Measurements from ENCODE around the gene TBC1D8. TPM values are rescaled to one million over a fixed set of nuclear protein-coding genes. Genes with fewer than 3 reads are reported as not detected.

Gene TBC1D8
- total RNA-seq, 1 donor from 2014 or later, result 3.9 TPM

DNA sequence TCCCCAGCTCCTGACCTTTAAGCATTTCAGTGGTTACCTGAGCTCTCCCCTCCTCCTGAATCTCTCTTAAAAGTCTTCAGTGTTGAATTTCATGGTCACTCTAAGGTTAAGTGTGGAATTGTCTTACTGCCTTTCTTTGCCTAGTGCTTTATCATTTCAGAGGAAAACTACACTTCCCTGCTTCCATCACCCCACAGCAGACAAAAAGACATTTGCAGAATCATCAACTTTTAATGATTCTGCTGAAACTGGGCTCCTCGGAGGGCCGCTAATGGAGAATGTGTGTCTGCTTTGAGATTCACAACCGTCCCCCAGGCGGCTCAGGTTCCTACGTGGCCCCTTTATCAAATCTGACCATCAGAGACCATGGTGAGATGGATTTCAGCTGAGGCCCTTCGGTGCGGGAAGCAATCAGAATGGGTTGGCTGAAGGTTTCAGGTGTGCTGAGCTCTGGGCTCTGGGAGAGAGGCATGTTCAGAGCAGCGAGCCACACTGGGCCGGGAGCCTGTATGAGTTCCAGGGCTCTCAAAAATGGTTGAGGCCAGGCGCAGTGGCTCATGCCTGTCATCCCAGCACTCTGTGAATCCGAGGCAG, 41.9 kb upstream of the TBC1D8 start:
- TF ChIP-seq EZH2phosphoT487 (IDR thresholded peaks at IDR 0.05) (no peak), EZH2 (IDR thresholded peaks at IDR 0.05) (no peak)
- TF ChIP-seq, protein P1, sequence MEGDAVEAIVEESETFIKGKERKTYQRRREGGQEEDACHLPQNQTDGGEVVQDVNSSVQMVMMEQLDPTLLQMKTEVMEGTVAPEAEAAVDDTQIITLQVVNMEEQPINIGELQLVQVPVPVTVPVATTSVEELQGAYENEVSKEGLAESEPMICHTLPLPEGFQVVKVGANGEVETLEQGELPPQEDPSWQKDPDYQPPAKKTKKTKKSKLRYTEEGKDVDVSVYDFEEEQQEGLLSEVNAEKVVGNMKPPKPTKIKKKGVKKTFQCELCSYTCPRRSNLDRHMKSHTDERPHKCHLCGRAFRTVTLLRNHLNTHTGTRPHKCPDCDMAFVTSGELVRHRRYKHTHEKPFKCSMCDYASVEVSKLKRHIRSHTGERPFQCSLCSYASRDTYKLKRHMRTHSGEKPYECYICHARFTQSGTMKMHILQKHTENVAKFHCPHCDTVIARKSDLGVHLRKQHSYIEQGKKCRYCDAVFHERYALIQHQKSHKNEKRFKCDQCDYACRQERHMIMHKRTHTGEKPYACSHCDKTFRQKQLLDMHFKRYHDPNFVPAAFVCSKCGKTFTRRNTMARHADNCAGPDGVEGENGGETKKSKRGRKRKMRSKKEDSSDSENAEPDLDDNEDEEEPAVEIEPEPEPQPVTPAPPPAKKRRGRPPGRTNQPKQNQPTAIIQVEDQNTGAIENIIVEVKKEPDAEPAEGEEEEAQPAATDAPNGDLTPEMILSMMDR (IDR thresholded peaks at IDR 0.05), result no peak
- no peaks in the 10 kb centered on the region for H4K20me1 ChIP-seq (ENCODE audit: low read depth)
- no peaks in the 10 kb centered on the region for H3K9me3 ChIP-seq (ENCODE audit: low read depth)
- Mint-ChIP-seq H3K4me1 (no peaks in the 10 kb centered on the region), H3K27me3 (ENCODE audit: insufficient read depth, low read depth) (peaks cover 2% of the 10 kb centered on the region), H3K9me3 (no peaks in the 10 kb centered on the region), H3K36me3 (no peaks in the 10 kb centered on the region), H3K27ac (no peak overlapping the region), H3K4me3 (no peak overlapping the region)
- no peak overlapping the region for H3K27ac ChIP-seq
- no peak for DNase-seq (ENCODE audit: low spot score)
- no peak overlapping the region for H3K4me3 ChIP-seq
- no peaks in the 10 kb centered on the region for H3K79me2 ChIP-seq (ENCODE audit: low read depth)
- no peaks in the 10 kb centered on the region for H3K4me1 ChIP-seq
- no peak overlapping the region for H3K9ac ChIP-seq
- H3K4me2 ChIP-seq, result no peak overlapping the region
- no peak overlapping the region for H2AFZ ChIP-seq (replicated peaks)
- no peaks in the 10 kb centered on the region for H3K36me3 ChIP-seq
- no peaks in the 10 kb centered on the region for H3F3A ChIP-seq (ENCODE audit: low read depth)
- H3K27me3 ChIP-seq, result no peaks in the 10 kb centered on the region

DNA sequence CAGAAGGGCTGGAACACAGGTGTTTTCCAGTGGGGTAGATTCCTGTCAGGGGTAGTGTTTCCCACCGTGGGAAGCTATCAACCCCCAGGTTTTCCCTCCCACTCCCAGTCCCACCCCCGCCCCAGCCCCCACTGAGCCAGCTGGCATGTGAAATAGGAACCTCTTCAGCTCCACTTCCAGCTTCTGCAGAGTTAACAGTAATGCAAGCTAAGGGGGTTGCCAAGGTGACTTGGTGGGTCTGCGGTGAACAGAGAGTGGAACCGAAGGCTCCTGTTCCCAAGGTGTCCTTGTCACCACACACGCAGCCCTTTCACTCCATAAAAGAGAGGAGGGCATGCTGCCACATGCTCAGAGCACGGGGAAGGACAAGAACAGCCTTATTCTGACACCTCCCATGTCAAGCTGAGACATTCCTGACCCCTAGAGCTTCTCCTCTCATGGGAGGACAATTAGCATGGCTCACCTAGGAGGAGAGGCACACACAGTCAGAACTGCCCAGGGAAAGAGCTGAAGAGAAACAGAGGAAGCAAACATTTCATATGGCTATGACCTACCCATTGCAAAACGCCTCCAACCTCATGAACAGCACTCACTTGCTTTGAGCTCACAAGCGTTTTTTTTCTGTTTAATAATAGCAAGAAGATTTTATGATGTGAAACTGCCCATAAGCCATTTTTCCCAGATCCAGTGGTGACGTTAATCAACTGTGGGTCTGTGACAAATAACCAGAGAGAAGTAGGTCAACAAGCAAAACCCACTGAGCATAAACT, 39.8 kb upstream of the TBC1D8 start:
- Histone ChIP-seq H3K79me2 (ENCODE audit: low read depth) (no peaks in the 10 kb centered on the region), H3K27ac (no peak overlapping the region), H3K9me3 (ENCODE audit: low read depth) (no peaks in the 10 kb centered on the region), H4K20me1 (ENCODE audit: low read depth) (no peaks in the 10 kb centered on the region), H3K4me2 (no peak overlapping the region), H2AFZ (replicated peaks) (no peak overlapping the region), H3F3A (ENCODE audit: low read depth) (no peaks in the 10 kb centered on the region), H3K36me3 (no peaks in the 10 kb centered on the region), H3K4me3 (no peak overlapping the region), H3K9ac (no peak overlapping the region), H3K27me3 (no peaks in the 10 kb centered on the region), H3K4me1 (no peaks in the 10 kb centered on the region)
- Mint-ChIP-seq H3K27ac (no peak overlapping the region), H3K27me3 (ENCODE audit: insufficient read depth, low read depth) (peaks cover 2% of the 10 kb centered on the region), H3K36me3 (no peaks in the 10 kb centered on the region), H3K4me1 (no peaks in the 10 kb centered on the region), H3K4me3 (no peak overlapping the region), H3K9me3 (no peaks in the 10 kb centered on the region)
- DNase-seq (ENCODE audit: low spot score), result no peak
- TF ChIP-seq EZH2 (IDR thresholded peaks at IDR 0.05) (no peak), EZH2phosphoT487 (IDR thresholded peaks at IDR 0.05) (no peak)
- TF ChIP-seq, protein P1 (IDR thresholded peaks at IDR 0.05), result no peak

DNA sequence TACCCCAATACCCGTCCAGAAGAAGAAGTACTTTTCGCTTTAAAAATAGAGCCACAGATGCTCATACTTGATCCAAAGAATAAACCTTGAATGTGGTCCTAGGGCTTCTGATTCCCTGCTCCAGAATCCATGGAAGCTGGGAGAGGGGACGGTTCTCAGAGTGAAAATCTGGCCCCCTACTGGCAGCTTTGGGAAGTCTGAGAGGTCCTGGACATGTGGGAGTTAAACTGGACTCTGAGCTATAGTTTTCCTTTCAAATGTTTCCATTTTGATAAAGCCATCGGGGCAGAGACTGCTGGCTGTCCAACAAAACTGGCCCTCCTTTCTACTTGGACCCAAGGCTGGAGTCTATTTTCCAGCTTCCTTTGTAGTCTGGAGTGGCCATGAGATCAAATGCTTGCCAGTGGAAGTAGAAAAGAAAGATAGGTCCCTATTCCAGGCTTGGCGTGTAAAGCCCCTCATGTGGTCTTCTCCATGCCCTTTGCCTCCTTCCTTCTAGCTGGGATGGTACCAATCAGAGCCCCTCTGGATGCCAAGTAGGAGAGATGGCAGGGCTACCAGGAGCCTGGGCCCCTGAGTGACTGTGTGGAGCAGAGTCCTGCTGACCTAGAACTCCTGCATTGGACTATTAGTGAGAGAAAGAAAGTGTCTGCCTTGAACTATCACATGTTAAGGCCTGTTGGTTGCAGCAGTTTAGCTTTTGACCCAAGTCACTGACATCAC, 37.7 kb upstream of the TBC1D8 start:
- no peak overlapping the region for H3K27ac Mint-ChIP-seq
- Histone ChIP-seq H3K4me1 (no peaks in the 10 kb centered on the region), H3K36me3 (no peaks in the 10 kb centered on the region), H3F3A (ENCODE audit: low read depth) (no peaks in the 10 kb centered on the region), H3K79me2 (ENCODE audit: low read depth) (no peaks in the 10 kb centered on the region), H3K9ac (no peak overlapping the region), H3K4me2 (no peak overlapping the region), H3K4me3 (no peak overlapping the region), H2AFZ (replicated peaks) (peak overlapping the region; percentile 8), H3K27me3 (no peaks in the 10 kb centered on the region), H3K9me3 (ENCODE audit: low read depth) (no peaks in the 10 kb centered on the region), H4K20me1 (ENCODE audit: low read depth) (no peaks in the 10 kb centered on the region), H3K27ac (no peak overlapping the region)
- no peak overlapping the region for H3K4me3 Mint-ChIP-seq
- H3K9me3 Mint-ChIP-seq, result no peaks in the 10 kb centered on the region
- no peaks in the 10 kb centered on the region for H3K36me3 Mint-ChIP-seq
- TF ChIP-seq EZH2phosphoT487 (IDR thresholded peaks at IDR 0.05), result no peak
- no peak for TF ChIP-seq EZH2 (IDR thresholded peaks at IDR 0.05)
- TF ChIP-seq, protein P1 (IDR thresholded peaks at IDR 0.05), result peak; percentile 71
- no peaks in the 10 kb centered on the region for H3K4me1 Mint-ChIP-seq
- peak; percentile 67 for DNase-seq (ENCODE audit: low spot score)
- peaks cover 2% of the 10 kb centered on the region for H3K27me3 Mint-ChIP-seq (ENCODE audit: insufficient read depth, low read depth)

All from neural progenitor cell (in vitro differentiated cells).